ENCODE data around the gene POLR2M. TPM values are rescaled to one million over a fixed set of nuclear protein-coding genes. Genes with fewer than 3 reads are reported as not detected.

The POLR2M gene
- total RNA-seq, 1 experiment from 2014 or later = 53.9 TPM

GRCh38 chr15:57677204-57677603 lies 29.3 kb upstream of the POLR2M start:
- H3K4me2 ChIP-seq = no peak overlapping the region
- no peaks in the 10 kb centered on the region for H3K9me2 ChIP-seq (ENCODE audit: insufficient read depth)
- intact Hi-C loops (cut with micrococcal nuclease; ENCODE audit: unreplicated experiment) = no loop called here
- TF ChIP-seq EZH2 (IDR thresholded peaks at IDR 0.05; ENCODE audit: low read depth) = no peak
- no peak for TF ChIP-seq CTCF (conservative IDR thresholded peaks at IDR 0.05)
- H4K20me1 ChIP-seq (ENCODE audit: insufficient read depth) = no peaks in the 10 kb centered on the region
- peaks cover 17% of the 10 kb centered on the region for H3K4me1 ChIP-seq (replicated peaks; ENCODE audit: insufficient read depth)
- H3K4me3 ChIP-seq = no peak overlapping the region
- peaks cover 8% of the 10 kb centered on the region for H3F3A ChIP-seq (ENCODE audit: insufficient read depth, low read depth)
- DNase-seq = no peak
- ChIA-PET CTCF (no interaction called here), POLR2A (ENCODE audit: unreplicated experiment) (no interaction called here)
- no peaks in the 10 kb centered on the region for H3K9me3 ChIP-seq (ENCODE audit: insufficient read depth, low read depth)
- BruUV-seq (replicated peaks) = no TSS peak
- no peaks in the 10 kb centered on the region for H3K36me3 ChIP-seq (ENCODE audit: low read depth)
- no peaks in the 10 kb centered on the region for H3K27me3 ChIP-seq (ENCODE audit: insufficient read depth, low read depth)
- no peak overlapping the region for H2AFZ ChIP-seq
- no peak overlapping the region for H3K27ac ChIP-seq
- H3K79me2 ChIP-seq (ENCODE audit: low read depth) = no peaks in the 10 kb centered on the region

GRCh38 chr15:57680021-57680420 lies 26.5 kb upstream of the POLR2M start:
- peaks cover 3% of the 10 kb centered on the region for H3F3A ChIP-seq (ENCODE audit: insufficient read depth, low read depth)
- intact Hi-C loops (cut with micrococcal nuclease; ENCODE audit: unreplicated experiment) = no loop called here
- BruUV-seq (replicated peaks) = no TSS peak
- H3K27me3 ChIP-seq (ENCODE audit: insufficient read depth, low read depth) = no peaks in the 10 kb centered on the region
- CTCF ChIA-PET = no interaction called here
- peaks cover 10% of the 10 kb centered on the region for H3K4me1 ChIP-seq (replicated peaks; ENCODE audit: insufficient read depth)
- no peaks in the 10 kb centered on the region for H3K9me3 ChIP-seq (ENCODE audit: insufficient read depth, low read depth)
- no peaks in the 10 kb centered on the region for H4K20me1 ChIP-seq (ENCODE audit: insufficient read depth)
- H3K4me2 ChIP-seq = no peak overlapping the region
- no peak overlapping the region for H2AFZ ChIP-seq
- no peaks in the 10 kb centered on the region for H3K79me2 ChIP-seq (ENCODE audit: low read depth)
- no peaks in the 10 kb centered on the region for H3K9me2 ChIP-seq (ENCODE audit: insufficient read depth)
- no peak overlapping the region for H3K27ac ChIP-seq
- no peak overlapping the region for H3K4me3 ChIP-seq
- peak; percentile 18 to 50 for DNase-seq
- POLR2A ChIA-PET (ENCODE audit: unreplicated experiment) = no interaction called here
- no peaks in the 10 kb centered on the region for H3K36me3 ChIP-seq (ENCODE audit: low read depth)
- TF ChIP-seq EZH2 (IDR thresholded peaks at IDR 0.05; ENCODE audit: low read depth) = no peak
- no peak for TF ChIP-seq CTCF (conservative IDR thresholded peaks at IDR 0.05)

GRCh38 chr15:57681011-57681410 lies 25.5 kb upstream of the POLR2M start:
- Histone ChIP-seq H2AFZ (no peak overlapping the region), H3K27ac (no peak overlapping the region), H3K79me2 (ENCODE audit: low read depth) (no peaks in the 10 kb centered on the region), H4K20me1 (ENCODE audit: insufficient read depth) (no peaks in the 10 kb centered on the region), H3K4me2 (no peak overlapping the region), H3K27me3 (ENCODE audit: insufficient read depth, low read depth) (no peaks in the 10 kb centered on the region), H3F3A (ENCODE audit: insufficient read depth, low read depth) (no peaks in the 10 kb centered on the region; the same call in 1 of the 2 replicates), H3K36me3 (ENCODE audit: low read depth) (no peaks in the 10 kb centered on the region), H3K9me3 (ENCODE audit: insufficient read depth, low read depth) (no peaks in the 10 kb centered on the region), H3K9me2 (ENCODE audit: insufficient read depth) (no peaks in the 10 kb centered on the region), H3K4me1 (replicated peaks; ENCODE audit: insufficient read depth) (peaks cover under 1% of the 10 kb centered on the region), H3K4me3 (no peak overlapping the region)
- ChIA-PET CTCF (no interaction called here), POLR2A (ENCODE audit: unreplicated experiment) (interaction anchor here (0.6 kb wide), 1 partner anchor 26 kb away, joined by 3 read pairs; the partner anchor contains the start of gene POLR2M)
- DNase-seq = no peak
- TF ChIP-seq EZH2 (IDR thresholded peaks at IDR 0.05; ENCODE audit: low read depth) (no peak), CTCF (conservative IDR thresholded peaks at IDR 0.05) (no peak)
- intact Hi-C loops (cut with micrococcal nuclease; ENCODE audit: unreplicated experiment) = no loop called here
- BruUV-seq (replicated peaks) = no TSS peak

All from PC-9 (cell line).